ENCODE results near the gene SMARCA2.

- TF ChIP-seq CTCF (IDR thresholded peaks at IDR 0.05): no peak
- TF ChIP-seq USF2 (IDR thresholded peaks at IDR 0.05): no peak
- TF ChIP-seq RNF2 (IDR thresholded peaks at IDR 0.05; ENCODE audit: borderline replicate concordance, low read depth): no peak
- TF ChIP-seq POLR2A (IDR thresholded peaks at IDR 0.05; ENCODE audit: low read length): no peak
- TF ChIP-seq SREBF2 (IDR thresholded peaks at IDR 0.05): no peak
- TF ChIP-seq MAX (IDR thresholded peaks at IDR 0.05): no peak
- TF ChIP-seq MAZ (IDR thresholded peaks at IDR 0.05; ENCODE audit: borderline replicate concordance, low read depth, low read length): no peak
- TF ChIP-seq EP300 (IDR thresholded peaks at IDR 0.05): no peak
- TF ChIP-seq RFX5 (IDR thresholded peaks at IDR 0.05): no peak
- no peak for TF ChIP-seq HMGXB4 (CRISPR knock-in tag; IDR thresholded peaks at IDR 0.05; ENCODE audit: borderline replicate concordance)
- no peak for TF ChIP-seq MYC (IDR thresholded peaks at IDR 0.05; ENCODE audit: borderline replicate concordance, low read length)
- TF ChIP-seq PBX3 (IDR thresholded peaks at IDR 0.05): no peak
- TF ChIP-seq RAD21 (conservative IDR thresholded peaks at IDR 0.05 in 1 of 2, IDR thresholded peaks at IDR 0.05 in 1 of 2): no peak
- TF ChIP-seq ESRRA (IDR thresholded peaks at IDR 0.05; ENCODE audit: borderline replicate concordance, low read length): no peak
Measured at GRCh38 chr9:2209400-2209799, 194.3 kb downstream of the SMARCA2 start.

Measured in A549 (cell line).